NCI-H2196 (cell line): ENCODE data around the gene CROCC.
"Not testable (repeated sequence)": the region's sequence is repeated elsewhere in the genome, so short reads cannot be mapped to it uniquely, and the experiment has no call there.

Experiments
- DNase-seq: peaks from one replicate; lab custom pipeline; 2025; ENCODE audit not compliant: unreplicated experiment; lab: John Stamatoyannopoulos, UW

CROCC gene

DNA sequence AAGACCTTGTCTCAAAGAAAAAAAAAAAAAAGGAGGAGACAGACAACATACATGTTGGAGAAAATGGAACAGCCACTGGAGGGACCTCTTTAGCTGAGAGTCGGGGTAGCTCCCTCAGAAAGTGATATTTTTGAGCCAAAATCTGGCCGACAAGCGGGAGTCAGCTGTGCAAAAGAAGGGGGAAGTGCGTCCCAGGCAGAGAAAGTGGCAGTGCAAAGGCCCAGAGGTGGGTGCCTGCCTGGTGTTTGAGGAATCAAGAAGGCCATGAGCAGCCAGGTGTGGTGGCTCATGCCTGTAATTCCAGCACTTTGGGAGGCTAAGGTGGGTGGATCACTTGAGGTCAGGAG, 6.1 kb upstream of the CROCC start:
- DNase-seq = peak; percentile 20

GRCh38 chr1:16916036-16916880, 5.5 kb upstream of the CROCC start:
- DNase-seq = not testable (repeated sequence)

DNA sequence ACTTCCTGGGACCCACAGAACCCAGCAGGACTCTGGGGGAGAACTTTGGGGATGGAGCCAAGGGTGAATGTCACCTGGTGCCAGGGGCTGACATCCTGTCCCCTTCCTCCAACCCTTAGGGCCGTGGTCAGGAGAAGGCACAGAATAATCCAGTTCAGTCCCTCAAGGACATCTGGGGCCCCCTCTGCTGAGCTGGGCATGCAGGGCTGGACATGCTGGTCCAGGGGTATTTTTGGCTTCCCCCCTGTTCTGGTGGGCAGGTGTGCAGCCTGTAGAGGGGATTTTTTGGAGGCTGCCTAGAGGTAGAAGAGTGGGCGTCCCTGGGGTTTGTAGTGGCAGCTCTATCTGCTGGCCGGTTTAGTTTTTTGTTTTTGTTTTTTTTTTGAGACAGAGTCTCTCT, 3.4 kb upstream of the CROCC start:
- no peak for DNase-seq

DNA sequence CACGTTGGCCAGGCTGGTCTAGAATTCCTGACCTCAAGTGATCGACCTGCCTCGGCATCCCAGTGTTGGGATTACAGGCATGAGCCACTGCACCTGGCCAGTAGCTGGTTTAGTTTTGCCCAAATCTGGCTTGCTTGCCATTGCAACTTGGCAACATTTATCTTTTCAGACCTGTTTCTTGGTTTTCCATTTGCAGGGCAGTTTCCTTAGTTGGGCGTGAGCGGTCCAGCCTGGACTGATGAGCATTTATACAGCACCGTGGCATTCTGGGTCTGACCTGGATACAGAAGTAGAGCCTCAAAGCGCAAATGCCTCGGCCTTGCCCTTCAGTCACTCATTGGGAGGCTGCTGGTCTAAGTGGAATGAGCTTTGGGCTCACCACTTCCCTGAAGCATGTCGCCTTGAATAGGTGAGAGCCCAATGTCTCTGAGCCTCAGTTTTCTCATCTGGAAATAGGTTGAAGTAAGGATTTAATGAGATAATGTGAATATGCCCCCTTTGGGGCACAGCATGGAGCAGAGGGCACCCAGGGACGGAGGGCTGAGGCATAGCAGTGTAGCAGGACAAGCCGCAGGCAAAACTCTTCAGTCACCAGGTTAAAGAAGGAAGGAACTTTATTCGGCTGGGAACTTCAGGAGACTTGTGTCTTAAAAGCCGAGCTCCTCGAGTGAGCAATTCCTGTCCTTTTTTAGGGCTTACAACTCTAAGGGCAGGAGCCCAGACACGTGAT, 2.6 kb upstream of the CROCC start:
- not testable (repeated sequence) for DNase-seq

DNA sequence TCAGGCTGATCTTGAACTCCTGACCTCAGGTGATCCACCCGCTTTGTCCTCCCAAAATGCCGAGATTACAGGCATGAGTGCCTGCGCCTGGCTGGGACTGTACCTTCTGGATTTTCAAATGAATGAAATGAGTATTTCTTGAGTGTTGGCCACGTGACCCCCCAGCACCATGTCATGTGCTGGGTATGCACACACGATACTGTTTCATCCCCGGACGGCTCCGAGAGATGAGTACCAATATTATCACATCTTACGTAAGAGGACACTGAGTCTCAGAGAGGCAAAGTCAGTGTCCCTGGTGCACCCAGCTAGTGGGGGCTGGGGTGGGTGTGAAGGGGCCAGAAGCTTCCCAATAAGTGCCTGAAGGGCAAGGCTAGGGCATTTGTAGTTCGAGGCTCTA, 780 bp upstream of the CROCC start:
- no peak for DNase-seq

GRCh38 chr1:16922466-16922865, 735 bp downstream of the CROCC start:
- no peak for DNase-seq

- no peak for DNase-seq
These were observed 1.2 kb downstream of the CROCC start for GRCh38 chr1:16922885-16923431.

- no peak for DNase-seq
These were observed 2.6 kb downstream of the CROCC start for GRCh38 chr1:16924216-16924918.

DNA sequence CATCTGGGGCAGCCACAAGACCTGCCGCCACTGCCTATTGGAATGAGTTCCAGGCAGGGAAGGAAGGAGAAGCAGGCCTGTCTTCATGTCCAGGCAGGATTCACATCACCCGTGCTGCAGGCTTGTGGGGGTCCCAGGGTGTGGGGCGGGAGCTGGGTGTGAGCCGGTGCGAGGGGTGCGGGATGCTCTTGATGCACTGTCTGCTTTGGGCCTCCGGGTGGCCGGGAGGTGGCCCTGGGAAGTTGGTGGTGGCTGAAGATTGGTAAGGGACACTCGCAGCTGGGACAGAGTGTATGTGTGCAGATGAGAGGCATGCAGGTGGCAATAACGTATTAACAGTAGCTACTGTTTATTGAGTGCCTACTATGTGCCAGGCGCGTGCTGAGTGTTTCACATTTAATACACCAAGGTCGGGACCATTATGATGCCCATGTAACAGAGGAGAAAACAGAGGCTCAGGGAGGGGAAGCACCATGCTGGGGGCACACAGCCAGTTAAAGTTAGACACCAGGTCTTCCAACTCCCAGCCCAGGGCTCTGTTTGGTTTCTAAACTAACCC, 3.3 kb downstream of the CROCC start:
- DNase-seq = no peak

GRCh38 chr1:16925635-16926490, 4.1 kb downstream of the CROCC start:
- no peak for DNase-seq

GRCh38 chr1:16926491-16927073, 4.9 kb downstream of the CROCC start:
- DNase-seq = peak; percentile 13

DNA sequence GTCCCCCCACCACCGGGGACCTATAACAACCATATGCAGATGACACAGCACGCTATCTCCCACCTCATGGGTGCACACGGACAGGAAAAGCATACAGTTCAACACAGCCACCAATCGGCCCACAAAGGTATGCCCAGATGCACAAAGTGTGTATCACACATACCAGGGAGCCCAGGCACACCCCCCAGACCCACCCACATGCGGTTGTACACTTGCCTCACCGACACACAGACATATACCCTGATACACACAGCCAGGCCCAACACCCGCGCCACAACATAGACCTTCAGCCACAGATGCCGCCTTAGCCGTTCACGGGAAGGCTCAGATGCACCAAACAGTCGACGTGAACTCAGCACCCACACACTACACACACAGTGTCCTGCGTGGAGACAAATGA, 5.5 kb downstream of the CROCC start:
- no peak for DNase-seq

GRCh38 chr1:16927711-16928485, 6.2 kb downstream of the CROCC start:
- DNase-seq = no peak

GRCh38 chr1:16929146-16930041, 7.7 kb downstream of the CROCC start:
- DNase-seq = not testable (repeated sequence)

DNA sequence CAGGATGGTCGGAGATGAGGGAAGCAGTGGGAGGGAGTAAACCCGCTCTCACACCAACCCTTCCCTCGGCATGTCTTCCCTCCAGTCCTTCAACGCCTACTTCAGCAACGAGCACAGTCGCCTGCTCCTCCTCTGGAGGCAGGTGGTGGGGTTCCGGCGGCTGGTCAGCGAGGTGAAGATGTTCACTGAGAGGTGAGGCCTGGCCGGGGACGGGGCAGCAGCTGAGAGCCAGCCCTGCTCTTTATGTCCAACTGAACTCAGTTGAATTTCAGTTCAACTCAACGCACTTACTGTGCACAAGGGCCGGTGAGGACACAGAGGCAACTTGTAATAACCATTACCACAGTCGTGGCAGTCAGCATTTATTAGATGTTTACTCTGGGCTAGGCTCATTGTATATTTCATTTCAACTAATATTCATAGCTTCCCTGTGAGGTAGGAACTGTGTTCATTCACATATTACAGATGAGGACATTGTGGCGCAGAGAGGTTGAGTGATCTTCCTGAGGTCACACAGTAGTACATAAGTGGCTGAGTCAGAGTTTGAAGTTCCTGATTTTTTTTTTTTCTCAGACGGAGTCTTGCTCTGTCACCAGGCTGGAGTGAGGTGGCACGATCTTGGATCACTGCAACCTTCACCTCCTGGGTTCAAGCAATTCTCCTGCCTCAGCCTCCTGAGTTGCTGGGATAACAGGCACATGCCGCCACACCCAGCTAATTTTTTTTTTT, 9.6 kb downstream of the CROCC start:
- not testable (repeated sequence) for DNase-seq

DNA sequence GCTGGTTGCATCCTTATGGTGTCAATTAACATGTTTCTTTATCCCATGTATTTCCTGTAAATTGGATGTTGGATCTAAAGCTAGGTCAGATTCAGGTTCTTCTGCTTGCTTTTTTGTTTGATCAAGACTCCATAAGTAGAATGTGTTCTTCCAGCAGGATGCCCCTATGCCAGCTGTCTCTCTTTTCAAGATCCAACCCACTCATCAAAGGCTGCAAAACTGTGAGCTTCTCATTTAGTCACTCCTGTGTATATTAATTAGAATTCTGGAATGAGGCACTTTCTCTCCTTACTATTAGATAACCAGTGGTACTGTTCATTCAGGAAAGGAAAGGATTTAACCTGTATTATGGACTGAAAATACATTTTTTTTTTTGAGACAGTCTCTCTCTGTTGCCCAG, 12.2 kb downstream of the CROCC start:
- DNase-seq = not testable (repeated sequence)

GRCh38 chr1:16936580-16936979, 14.8 kb downstream of the CROCC start:
- DNase-seq = not testable (repeated sequence)
